T-helper 1 cell treated with Interleukin-12 subunit alpha and Interleukin-12 subunit beta and Interleukin-4 antibody, amounts not matched to agents 30 μg/mL and 1 μg/mL, for 36 hours (primary cell): Measurements from ENCODE around the gene EXOC6.

Source experiments
- H3K27ac Mint-ChIP-seq: one replicate; pipeline ENCODE4 v1.8.0; 2021; ENCODE audit warnings: mild to moderate bottlenecking, mixed read lengths
- H3K27me3 Mint-ChIP-seq: one replicate; pipeline ENCODE4 v1.8.0; 2021; ENCODE audit warnings: low read depth, mixed read lengths
- H3K36me3 Mint-ChIP-seq: one replicate; pipeline ENCODE4 v1.8.0; 2021; ENCODE audit warnings: low read depth, mixed read lengths
- H3K4me1 Mint-ChIP-seq: one replicate; pipeline ENCODE4 v1.8.0; 2021; ENCODE audit warnings: low read depth, mixed read lengths
- H3K4me3 Mint-ChIP-seq: one replicate; pipeline ENCODE4 v1.8.0; 2021; ENCODE audit warnings: mild to moderate bottlenecking, moderate library complexity, mixed read lengths
- H3K9me3 Mint-ChIP-seq: one replicate; pipeline ENCODE4 v1.8.0; 2021; ENCODE audit warnings: mixed read lengths

The EXOC6 gene

GRCh38 chr10:93026072-93026471 is 177.8 kb downstream of the EXOC6 start:
- H3K4me1 Mint-ChIP-seq = no peaks in the 10 kb centered on the region
- H3K27ac Mint-ChIP-seq = no peak overlapping the region
- no peaks in the 10 kb centered on the region for H3K9me3 Mint-ChIP-seq
- no peak overlapping the region for H3K4me3 Mint-ChIP-seq
- H3K27me3 Mint-ChIP-seq = no peaks in the 10 kb centered on the region
- peaks cover 6% of the 10 kb centered on the region for H3K36me3 Mint-ChIP-seq

- peaks cover 6% of the 10 kb centered on the region for H3K36me3 Mint-ChIP-seq
- H3K4me1 Mint-ChIP-seq = no peaks in the 10 kb centered on the region
- no peaks in the 10 kb centered on the region for H3K9me3 Mint-ChIP-seq
- H3K27ac Mint-ChIP-seq = no peak overlapping the region
- no peaks in the 10 kb centered on the region for H3K27me3 Mint-ChIP-seq
- H3K4me3 Mint-ChIP-seq = no peak overlapping the region
Measured at GRCh38 chr10:93027508-93027907, 179.2 kb downstream of the EXOC6 start.

GRCh38 chr10:93028883-93029282 is 180.6 kb downstream of the EXOC6 start:
- no peak overlapping the region for H3K27ac Mint-ChIP-seq
- H3K36me3 Mint-ChIP-seq = peaks cover 6% of the 10 kb centered on the region
- H3K27me3 Mint-ChIP-seq = no peaks in the 10 kb centered on the region
- H3K4me1 Mint-ChIP-seq = no peaks in the 10 kb centered on the region
- H3K9me3 Mint-ChIP-seq = no peaks in the 10 kb centered on the region
- H3K4me3 Mint-ChIP-seq = no peak overlapping the region

GRCh38 chr10:93030409-93030808 is 182.1 kb downstream of the EXOC6 start:
- no peak overlapping the region for H3K27ac Mint-ChIP-seq
- no peaks in the 10 kb centered on the region for H3K9me3 Mint-ChIP-seq
- H3K36me3 Mint-ChIP-seq = peaks cover 6% of the 10 kb centered on the region
- H3K27me3 Mint-ChIP-seq = no peaks in the 10 kb centered on the region
- H3K4me3 Mint-ChIP-seq = no peak overlapping the region
- no peaks in the 10 kb centered on the region for H3K4me1 Mint-ChIP-seq

GRCh38 chr10:93032105-93032808 is 183.9 kb downstream of the EXOC6 start:
- Mint-ChIP-seq H3K4me3 (no peak overlapping the region), H3K4me1 (no peaks in the 10 kb centered on the region), H3K9me3 (no peaks in the 10 kb centered on the region), H3K36me3 (peaks cover 3% of the 10 kb centered on the region), H3K27ac (no peak overlapping the region), H3K27me3 (no peaks in the 10 kb centered on the region)

GRCh38 chr10:93032809-93033137 is 184.5 kb downstream of the EXOC6 start:
- no peaks in the 10 kb centered on the region for H3K27me3 Mint-ChIP-seq
- no peaks in the 10 kb centered on the region for H3K4me1 Mint-ChIP-seq
- H3K4me3 Mint-ChIP-seq = no peak overlapping the region
- H3K27ac Mint-ChIP-seq = no peak overlapping the region
- no peaks in the 10 kb centered on the region for H3K9me3 Mint-ChIP-seq
- H3K36me3 Mint-ChIP-seq = no peaks in the 10 kb centered on the region

- H3K27ac Mint-ChIP-seq = no peak overlapping the region
Measured at GRCh38 chr10:93034426-93034825, 186.1 kb downstream of the EXOC6 start.

GRCh38 chr10:93039110-93039509 is 190.8 kb downstream of the EXOC6 start:
- peaks cover 2% of the 10 kb centered on the region for H3K4me1 Mint-ChIP-seq
- H3K27ac Mint-ChIP-seq = no peak overlapping the region
- no peaks in the 10 kb centered on the region for H3K27me3 Mint-ChIP-seq
- no peaks in the 10 kb centered on the region for H3K9me3 Mint-ChIP-seq
- peaks cover 2% of the 10 kb centered on the region for H3K36me3 Mint-ChIP-seq
- H3K4me3 Mint-ChIP-seq = no peak overlapping the region

More at GRCh38 chr10:93034426-93034825, 186.1 kb downstream of the EXOC6 start:
- no peaks in the 10 kb centered on the region for H3K9me3 Mint-ChIP-seq
- H3K27me3 Mint-ChIP-seq = no peaks in the 10 kb centered on the region
- no peaks in the 10 kb centered on the region for H3K4me1 Mint-ChIP-seq
- no peaks in the 10 kb centered on the region for H3K36me3 Mint-ChIP-seq
- no peak overlapping the region for H3K4me3 Mint-ChIP-seq

GRCh38 chr10:93039721-93040120 is 191.4 kb downstream of the EXOC6 start:
- no peak overlapping the region for H3K4me3 Mint-ChIP-seq
- no peaks in the 10 kb centered on the region for H3K9me3 Mint-ChIP-seq
- H3K36me3 Mint-ChIP-seq = peaks cover 2% of the 10 kb centered on the region
- peaks cover 2% of the 10 kb centered on the region for H3K4me1 Mint-ChIP-seq
- no peaks in the 10 kb centered on the region for H3K27me3 Mint-ChIP-seq
- no peak overlapping the region for H3K27ac Mint-ChIP-seq

GRCh38 chr10:93054486-93054885 is 206.2 kb downstream of the EXOC6 start:
- Mint-ChIP-seq H3K27ac (no peak overlapping the region), H3K9me3 (no peaks in the 10 kb centered on the region), H3K4me3 (no peak overlapping the region), H3K36me3 (no peaks in the 10 kb centered on the region), H3K27me3 (peaks cover 7% of the 10 kb centered on the region), H3K4me1 (no peaks in the 10 kb centered on the region)

GRCh38 chr10:93058139-93058538 is 209.8 kb downstream of the EXOC6 start:
- Mint-ChIP-seq H3K36me3 (peaks cover 4% of the 10 kb centered on the region), H3K4me3 (no peak overlapping the region), H3K9me3 (no peaks in the 10 kb centered on the region), H3K27ac (no peak overlapping the region), H3K4me1 (peaks cover 3% of the 10 kb centered on the region), H3K27me3 (peaks cover 27% of the 10 kb centered on the region)

- no peak within 1 kb of the TSS for H3K4me3 Mint-ChIP-seq
- peaks cover 4% of the 10 kb centered on the region for H3K4me1 Mint-ChIP-seq
- H3K27ac Mint-ChIP-seq = no peak within 1 kb of the TSS
- H3K9me3 Mint-ChIP-seq = no peaks in the 10 kb centered on the region
- peaks cover 45% of the 10 kb centered on the region for H3K27me3 Mint-ChIP-seq
- H3K36me3 Mint-ChIP-seq = peaks cover 4% of the 10 kb centered on the region
Measured at GRCh38 chr10:93059975-93060886, 211.9 kb downstream of the EXOC6 start, which contains the start of gene CYP26C1. Gene CYP26C1, plus strand, starts transcription at chr10:93060798. Its CDS starts 466 bp downstream, at chr10:93061264.

GRCh38 chr10:93060887-93061593 is 212.7 kb downstream of the EXOC6 start:
- Mint-ChIP-seq H3K9me3 (no peaks in the 10 kb centered on the region), H3K36me3 (peaks cover 4% of the 10 kb centered on the region), H3K4me3 (no peak overlapping the region), H3K27me3 (peaks cover 51% of the 10 kb centered on the region), H3K4me1 (peaks cover 4% of the 10 kb centered on the region), H3K27ac (no peak overlapping the region)

- Mint-ChIP-seq H3K36me3 (peaks cover 4% of the 10 kb centered on the region), H3K4me1 (peaks cover 4% of the 10 kb centered on the region), H3K4me3 (peak overlapping the region; percentile 67), H3K9me3 (no peaks in the 10 kb centered on the region), H3K27ac (no peak overlapping the region), H3K27me3 (peaks cover 58% of the 10 kb centered on the region)
Measured at GRCh38 chr10:93061594-93062513, 213.5 kb downstream of the EXOC6 start.
